ENCODE results near the gene CEP128.
A peak's percentile ranks its signal among the peaks of the same experiment; 100 is the strongest.

Gene CEP128

DNA sequence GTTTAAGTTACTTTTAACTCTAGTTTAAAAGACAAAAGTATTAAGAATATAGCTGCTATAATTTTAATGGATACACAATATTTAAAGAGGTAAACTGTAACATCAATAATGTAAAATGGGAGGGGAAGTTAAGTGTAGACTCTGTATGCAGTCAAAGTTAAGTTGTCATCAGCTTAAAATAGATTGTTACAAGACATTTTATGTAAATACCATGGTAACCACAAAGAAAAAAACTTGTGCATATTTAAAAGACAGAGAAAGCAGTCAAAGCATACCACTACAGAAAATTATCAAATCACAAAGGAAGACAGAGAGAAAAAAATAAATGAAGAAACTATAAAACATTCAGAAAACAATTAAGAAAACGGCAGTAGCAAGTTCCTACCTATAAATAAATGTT, 73.3 kb downstream of the CEP128 start:
- DNase-seq: no peak

DNA sequence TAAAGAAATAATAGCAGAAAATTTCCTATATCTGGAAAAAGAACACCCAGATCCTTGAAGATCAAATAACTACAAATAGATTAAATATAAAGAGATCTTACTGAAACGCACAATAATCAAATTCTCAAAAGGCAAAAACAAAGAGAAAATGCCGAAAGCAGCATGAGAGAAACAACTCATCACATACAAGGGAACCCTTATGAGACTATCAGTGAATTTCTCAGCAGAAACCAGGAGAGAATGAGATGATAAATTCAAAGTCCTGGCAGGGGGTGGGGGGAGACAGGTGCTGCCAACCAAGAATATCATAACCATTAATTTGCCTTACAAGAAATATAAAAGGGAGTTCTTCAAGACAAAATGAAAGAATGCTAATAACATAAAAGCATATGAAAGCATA, 73.7 kb downstream of the CEP128 start:
- no peak for DNase-seq

DNA sequence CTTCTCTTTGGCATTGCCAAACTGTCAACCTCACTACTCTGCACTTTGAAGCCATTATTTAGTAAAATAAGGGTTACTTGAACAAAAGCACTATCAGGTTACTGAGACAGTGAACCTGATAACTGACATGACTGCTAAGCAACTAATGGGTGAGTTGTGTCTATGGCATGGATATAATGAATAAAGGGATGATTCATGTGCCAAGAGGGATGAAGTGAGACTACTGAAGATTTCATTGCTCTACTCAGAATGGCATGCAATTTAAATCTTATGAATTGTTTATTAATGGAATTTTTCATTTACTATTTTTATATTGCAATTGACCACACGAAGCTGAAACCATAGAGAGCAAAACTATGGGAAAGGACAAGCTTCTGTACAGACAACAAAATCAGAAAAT, 74.4 kb downstream of the CEP128 start:
- no peak for DNase-seq

DNA sequence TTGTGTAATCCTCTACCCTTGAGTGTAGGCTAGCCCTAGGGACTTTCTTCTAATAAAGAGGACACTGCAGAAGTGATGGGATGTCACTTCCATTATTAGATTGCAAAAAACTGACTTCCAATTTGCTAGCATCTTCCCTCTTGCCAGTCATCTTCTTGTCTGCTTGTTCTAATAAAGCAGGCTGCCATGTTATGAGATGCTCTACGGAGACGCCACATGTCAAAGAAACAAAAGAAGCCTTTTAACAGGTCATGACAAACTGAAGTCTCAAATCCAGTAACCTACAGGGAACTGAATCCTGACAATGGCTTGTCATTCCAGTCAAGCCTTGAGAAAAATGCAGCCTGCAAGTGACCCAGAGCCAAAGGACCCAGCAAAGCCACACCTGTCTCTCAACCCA, 76.0 kb downstream of the CEP128 start:
- no peak for DNase-seq

DNA sequence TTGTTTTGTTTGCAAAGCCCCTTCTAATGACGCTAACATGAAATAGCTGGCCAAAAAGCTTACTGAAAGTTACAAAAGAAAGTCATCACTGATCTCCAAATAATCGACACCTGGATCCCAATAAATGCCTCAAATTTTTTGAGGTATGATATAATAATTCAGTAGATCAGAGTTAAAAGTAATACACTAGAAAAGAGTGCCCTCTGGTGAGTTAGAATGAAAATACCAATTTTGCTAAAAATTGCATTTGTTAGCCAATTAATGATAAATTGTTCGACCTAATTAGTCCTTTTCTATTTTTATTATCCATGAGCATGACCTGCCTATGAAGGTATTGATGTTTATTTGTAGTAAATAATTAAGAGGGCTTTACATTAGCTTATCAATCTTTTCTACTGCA, 78.6 kb downstream of the CEP128 start:
- DNase-seq: no peak

DNA sequence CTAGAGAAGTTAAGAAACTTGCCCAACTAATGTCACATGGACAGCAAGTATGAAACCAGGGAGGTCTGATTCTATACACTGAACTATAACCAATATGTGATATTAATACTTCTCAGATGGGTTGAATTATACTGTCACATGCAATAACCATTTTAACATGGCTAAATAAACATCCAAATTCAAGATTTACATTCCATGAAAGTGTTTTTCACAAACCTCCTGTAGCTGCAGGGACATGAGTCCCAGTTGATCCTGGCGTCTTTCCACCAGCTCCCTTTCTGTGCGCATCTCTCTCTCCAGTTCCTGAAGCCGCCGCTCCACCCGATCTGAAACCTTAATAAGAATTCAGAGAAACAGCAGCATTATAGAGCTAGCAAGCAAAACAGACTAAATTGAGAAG, 79.0 kb downstream of the CEP128 start:
- no peak for DNase-seq

DNA sequence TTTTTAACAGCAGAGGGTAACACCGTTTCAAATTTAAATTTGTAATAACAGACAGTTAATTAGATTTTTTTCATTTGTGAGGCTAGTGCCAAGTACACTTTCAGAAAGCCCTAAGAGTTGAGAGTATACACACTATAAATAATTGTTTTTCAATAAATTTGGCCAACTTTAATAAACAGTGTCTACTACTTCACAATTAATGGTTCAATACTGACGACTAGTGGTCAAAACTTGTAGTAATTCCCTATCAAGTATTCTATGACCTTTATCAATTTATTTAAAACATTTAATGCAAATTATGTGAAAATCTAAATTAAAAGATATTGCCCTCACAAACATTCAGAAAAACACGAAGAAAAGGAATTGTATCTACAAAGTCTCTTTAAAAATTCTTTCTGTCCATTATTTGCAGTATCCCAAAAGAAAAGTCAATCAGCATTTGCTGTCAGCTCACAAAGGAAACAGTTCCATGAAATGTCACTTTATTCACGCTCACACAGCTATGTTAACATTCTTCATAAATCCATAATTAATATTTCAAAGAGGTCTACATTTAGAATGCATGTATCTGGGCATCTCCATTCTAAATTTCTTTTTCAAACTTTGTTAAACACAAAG, 91.2 kb downstream of the CEP128 start:
- peak; percentile 29 for DNase-seq

DNA sequence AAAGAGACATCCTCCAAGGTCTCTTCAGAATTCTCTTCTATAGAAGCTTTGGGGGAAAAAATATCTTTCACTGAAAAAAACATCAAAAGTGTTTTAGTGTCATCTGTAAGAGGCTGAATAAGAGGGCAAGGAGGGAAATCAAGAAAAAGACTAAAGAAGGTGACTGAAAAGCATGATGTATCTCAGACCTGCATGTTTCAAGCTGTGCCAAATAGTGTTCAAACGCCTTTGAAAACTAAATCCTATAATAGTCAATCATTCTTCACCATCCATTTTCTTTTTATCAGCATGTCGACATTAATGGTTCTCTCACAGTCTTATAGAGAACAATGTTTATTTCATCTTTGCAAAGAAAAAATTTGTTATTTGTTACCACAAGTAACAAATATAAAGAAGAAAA, 94.5 kb downstream of the CEP128 start:
- no peak for DNase-seq

DNA sequence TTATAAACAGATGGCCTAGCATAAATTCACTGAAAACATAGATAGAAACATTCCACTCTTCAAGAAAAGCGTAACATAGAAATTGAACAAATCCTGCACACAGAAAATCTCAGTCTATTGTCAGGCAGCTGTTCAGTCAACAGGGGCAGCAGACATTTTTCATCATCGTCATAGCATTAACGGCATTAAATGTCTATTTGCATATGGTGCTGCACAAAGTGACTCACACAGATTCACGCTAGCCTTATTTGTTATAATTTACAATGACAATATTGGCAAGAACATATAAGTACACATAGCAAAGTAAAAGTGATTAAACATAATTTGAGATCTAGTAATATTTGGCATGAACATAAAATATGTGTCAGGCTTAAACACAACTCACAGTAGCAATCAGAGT, 95.7 kb downstream of the CEP128 start:
- DNase-seq: no peak

DNA sequence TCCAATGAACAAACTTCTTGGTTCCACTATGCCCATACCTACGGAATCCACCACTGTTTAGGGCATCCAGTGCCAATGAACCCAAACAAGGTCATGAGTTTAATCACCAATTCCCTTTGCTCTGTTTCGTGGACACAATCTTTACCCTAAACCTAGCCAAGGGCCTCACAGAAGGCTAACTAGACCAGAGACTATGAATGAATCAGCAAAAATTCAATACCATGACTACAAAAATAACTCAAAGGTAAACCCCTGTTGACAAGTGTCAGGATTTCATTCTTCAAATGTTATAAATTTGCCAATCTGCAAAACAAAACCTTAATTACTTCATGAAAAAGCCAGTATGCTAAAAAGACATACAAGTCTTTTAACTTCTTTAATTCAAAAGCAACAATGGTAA, 96.7 kb downstream of the CEP128 start:
- DNase-seq: no peak

DNA sequence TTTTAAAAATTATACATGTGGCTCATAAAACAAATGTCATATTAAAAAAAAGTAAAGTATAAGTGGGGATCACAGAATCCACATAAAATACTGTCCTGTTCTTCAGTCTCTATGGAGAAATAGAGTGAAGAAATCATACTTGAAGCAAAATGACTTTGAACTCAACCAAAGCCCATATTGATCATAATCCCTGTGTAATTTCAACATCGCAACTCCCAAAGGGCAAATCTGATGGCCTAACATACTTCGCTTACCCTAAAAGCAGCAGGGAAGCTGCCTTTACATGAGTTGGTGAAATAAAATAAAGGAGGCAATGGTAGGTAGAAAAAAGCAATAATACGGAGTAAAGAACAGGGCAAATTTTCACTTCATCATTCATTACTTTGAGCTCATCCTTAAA, 101.8 kb downstream of the CEP128 start:
- DNase-seq: no peak

DNA sequence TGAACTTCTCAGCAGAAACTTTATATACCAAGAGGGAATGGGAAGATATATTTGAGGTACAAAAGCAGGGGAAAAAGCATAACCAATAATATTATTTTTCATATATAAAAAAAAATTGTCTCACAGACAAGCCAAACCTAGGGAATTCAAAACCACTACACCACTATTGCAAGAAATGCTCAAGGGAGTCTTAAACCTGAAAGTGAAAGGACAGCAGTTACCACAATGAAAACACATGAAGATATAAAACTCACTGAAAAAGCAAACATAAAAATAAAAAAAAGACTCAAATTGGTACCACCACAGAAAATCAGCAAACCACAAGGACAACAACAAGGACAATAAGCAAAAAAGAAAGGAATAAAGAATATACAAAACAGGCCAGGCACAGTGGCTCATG, 131.9 kb downstream of the CEP128 start:
- DNase-seq: peak; percentile 2

DNA sequence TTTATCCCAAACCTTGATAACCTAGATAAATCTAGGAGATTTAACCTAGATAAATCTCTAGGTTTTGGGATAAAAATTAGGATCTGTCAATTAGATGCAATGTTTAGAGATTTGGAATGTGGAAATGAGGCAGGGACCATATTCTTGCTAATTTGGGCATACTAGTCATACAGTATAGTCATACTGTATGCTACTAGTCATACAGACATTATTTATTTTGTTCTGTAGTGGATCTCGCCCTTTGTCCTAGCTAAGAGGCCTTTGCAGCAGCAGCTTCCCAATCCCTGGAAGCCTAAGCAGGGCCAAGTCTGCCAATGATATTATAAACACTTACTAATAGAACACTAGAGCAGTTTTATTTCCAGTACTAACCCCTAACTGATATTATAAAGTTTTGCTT, 136.4 kb downstream of the CEP128 start:
- no peak for DNase-seq

DNA sequence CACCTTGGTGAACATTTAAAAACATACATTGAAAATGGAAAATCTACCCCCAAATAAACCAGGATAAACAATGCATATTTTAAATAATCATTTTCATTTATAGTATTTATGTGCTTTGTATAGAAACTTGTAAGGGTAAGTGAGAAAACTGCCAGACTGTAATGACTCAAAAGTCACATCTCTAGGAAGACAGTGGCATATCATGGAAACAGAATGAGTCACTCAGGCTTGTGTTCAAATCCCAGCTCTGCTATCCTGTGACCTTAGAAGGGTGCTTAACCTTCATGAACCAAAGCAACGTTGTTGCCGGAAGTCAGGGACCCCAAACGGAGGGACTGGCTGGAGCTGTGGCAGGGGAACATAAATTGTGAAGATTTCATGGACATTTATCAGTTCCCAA, 142.7 kb downstream of the CEP128 start:
- no peak for DNase-seq

DNA sequence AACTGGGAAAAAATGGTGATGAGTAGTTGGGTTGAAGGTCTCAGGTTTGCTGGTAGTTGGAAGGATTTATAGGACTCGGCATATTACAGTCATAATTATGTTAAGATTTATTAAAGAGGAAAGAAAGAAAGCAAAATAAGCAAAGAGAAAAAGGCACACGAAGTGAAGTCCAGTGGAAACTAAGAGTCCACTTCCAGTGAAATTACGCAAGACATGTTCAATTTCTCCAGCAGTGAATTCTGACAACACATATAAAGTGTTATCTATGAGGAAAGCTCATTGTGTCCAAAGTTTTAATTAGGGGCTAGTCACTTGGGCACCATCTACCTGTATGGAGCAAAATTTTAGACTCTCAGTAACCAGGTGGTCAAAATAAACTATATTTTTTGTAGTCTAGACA, 143.3 kb downstream of the CEP128 start:
- no peak for DNase-seq

DNA sequence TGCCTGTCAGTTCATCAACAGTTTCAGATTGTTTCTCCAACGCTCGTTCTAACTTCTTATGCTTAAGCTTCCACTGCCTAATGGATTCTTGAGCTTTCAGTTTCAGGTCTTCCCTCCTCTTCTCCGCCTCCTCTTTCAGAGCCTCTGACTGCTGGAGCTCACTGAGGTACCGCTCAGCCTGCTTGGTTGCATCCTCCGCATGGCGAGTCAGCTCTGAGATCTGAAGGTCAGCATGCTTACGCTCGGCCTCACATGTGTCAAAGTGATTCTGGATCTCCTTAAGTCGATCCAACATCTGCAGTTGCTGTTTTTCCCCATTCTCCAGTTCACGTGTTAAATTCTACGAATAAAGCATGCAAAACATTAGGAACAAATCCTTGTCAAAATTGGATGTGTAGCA, 148.8 kb downstream of the CEP128 start:
- DNase-seq: no peak

DNA sequence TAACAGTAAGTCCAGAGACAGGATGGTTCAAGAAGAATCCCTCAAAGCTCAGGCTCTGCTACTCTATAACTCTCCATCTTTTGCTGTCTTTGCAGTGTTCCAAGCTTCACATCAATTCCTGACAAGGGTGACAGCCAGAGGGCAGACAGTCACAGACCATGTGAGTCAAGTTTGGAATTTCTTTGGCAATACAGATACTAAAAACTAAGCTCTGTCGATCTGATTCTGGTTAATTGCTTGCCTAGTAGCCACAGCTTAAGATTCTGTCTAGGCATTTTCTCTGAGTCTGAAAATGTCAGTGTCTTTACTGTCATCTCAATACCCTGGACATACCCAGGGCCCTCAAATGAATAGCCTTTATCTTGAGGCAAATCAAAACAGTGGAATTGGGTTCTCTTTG, 153.7 kb downstream of the CEP128 start:
- DNase-seq: no peak

DNA sequence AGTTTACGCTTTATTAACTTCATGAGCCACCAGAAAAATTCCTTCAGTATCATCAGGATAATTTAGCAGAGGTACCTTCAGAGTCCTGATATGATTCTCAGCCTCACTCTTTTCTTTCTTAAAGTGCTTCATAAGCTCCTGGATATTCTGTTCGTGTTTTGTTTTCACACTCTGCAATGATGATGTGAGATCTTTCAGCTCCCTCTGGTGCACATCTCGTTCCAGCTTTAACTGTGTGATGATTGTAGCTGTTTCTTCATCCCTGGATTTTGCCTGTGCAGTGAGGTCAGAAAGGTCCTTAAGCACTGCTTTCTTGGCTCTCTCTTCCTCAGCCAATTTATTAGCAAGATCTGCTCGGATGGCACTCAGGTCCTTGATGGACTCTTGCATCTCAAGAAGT, 156.7 kb downstream of the CEP128 start:
- no peak for DNase-seq

DNA sequence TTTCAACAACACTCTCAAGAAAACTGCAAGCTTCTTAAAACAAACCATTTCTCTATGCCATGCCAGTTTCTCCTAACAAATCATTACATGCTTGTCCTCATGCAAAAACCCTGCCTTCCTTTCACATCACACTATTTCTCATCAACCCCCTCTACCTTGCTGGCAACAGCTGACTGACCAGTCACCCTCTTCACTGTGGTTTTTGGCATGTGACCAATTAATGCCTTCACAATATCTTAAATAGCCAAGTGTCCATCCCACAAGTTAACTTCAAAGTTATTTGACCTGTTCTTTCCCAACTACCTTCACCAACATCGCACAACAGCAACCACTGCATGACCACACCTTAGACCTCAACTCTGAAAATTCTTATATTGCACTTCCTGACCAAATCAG, 159.6 kb downstream of the CEP128 start:
- DNase-seq: no peak

DNA sequence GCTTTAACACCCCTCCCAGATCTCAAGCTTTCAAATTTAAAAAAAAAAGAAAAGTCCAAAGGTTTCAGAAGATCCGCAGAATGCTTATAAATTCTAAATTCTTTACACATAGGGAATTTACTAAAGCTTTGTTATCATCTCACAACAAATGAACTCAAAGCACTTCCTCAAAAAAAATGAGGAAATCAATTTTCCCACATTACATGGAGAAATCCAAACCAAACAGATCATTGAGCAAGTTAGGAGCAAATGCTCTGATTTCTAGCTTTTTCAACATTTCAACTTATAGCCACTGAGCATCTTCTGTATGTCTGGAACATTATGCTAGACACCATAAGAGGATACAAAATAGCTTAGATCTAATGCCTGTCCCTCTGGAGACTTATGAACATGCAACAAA, 161.0 kb downstream of the CEP128 start:
- no peak for DNase-seq

DNA sequence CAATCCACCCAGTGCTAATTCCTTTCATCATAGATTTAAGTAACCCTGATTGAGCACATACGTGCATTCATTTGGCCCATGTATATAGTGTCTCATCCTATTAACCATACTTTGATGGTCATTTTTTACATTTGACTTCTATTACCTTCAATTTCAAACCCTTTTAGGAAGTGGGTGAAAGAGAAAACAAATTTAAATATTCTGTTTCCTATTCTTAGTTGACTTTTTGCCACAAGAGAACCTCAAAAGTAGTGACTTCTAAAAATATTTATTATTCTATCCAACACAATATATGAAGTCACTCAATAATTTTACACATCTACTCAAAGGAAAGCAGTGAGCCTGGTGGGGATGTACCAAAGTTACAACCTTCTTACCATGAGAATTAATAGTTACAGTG, 164.9 kb downstream of the CEP128 start:
- no peak for DNase-seq

DNA sequence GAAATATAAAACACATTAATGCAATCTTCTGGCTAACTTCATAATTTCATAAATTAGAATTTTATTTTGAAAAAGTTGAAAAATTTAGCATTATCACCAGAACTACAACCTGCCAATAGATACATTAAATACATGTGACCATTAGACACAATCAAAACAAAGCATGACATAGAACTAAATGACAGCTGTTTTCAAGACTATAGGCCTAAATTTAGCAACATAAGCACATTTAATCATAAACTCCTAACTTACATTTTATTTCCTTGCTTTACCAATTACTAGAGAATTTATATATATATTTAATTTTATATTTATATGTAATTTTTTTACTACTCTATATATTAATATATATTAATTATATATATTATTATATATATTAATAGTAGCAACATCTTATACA, 165.4 kb downstream of the CEP128 start:
- no peak for DNase-seq

DNA sequence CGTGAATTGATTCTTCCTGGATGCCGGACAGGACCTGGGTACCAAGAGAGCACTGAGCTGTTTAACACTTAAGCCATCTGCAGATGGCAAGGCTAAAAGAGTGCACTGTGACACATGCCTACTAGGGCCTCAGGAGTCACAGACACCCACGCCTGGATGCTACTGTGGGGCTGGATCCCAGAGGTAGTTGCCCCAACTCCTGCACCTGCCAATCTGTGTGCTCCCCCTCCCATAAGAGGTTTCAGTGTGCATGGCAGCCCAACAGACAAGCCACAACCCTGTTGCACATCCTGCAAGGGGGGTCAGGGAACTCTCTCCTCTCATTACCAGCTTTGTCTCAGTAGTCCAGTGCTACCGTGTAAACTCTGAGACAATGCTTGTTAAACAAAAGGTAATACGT, 169.0 kb downstream of the CEP128 start:
- no peak for DNase-seq

DNA sequence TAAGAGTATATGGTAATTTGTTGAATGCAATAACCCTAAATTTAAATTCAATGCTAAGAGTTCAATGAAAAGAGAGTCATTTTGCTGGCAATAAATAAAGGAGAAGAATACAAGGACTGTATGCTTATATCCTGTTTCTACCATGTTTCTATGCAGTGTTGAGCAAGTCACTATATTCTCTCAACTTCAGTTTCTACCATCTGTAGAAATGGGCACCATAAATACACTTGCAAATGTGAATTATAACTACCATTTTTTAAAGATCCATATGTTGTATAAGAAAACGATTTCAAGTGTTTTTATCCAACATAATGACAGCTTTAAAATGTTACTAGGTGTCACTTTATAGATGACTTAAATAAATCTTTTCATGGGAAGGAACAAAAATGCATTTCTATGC, 170.3 kb downstream of the CEP128 start:
- DNase-seq: no peak

DNA sequence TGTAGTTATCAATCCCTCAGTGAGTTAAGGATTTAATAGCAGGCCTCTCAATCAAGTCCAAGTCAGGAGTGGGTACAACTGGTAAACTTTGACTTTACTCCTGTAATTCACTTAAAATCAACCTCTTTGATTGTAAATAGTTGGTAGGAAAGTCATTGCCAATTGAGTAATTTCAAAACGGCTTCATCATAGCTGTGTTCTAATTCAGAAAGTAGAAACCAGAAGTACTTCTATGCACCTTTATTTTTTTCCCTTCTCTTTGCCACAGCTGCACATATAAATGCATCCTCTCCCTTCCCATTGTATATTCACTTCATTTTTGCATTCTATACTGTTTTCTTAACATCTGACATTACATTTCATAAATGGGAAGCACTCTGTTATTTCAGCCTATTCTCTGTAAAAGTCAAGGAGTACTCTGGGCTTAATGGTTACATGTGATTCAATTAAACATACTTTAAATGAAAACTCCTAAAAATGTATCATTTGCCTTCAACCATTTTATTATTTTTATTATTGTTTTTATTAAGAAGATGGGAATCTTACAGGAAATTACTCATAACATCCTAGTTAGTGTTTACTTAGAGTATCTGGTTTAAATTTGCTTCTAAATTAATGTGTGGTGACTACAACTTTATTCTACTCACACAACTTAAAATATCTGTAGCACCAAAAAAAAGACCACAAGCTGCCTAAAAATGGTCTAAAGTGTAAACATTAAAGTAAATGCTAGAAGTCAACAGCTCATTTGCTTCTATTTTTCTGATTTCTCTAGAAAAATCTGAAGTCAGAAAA, 171.2 kb downstream of the CEP128 start:
- no peak for DNase-seq

Measured in CD4-positive, alpha-beta T cell treated with Interleukin-21 for 1 hour (primary cell).